Stimulated activated CD8-positive, alpha-beta memory T cell treated with anti-CD3 and anti-CD28 coated beads, Interleukin-4, amount 100 ng/mL, for 4 hours (primary cell): ENCODE measurements around the gene HIF3A.

Experiments used
- DNase-seq, 2 donors: peaks; one replicate each; pipeline ENCODE4 v3.0.0-alpha.2; 2020; ENCODE audit warnings: low read depth in 2 of 2, low spot score in 1 of 2

HIF3A gene

DNA sequence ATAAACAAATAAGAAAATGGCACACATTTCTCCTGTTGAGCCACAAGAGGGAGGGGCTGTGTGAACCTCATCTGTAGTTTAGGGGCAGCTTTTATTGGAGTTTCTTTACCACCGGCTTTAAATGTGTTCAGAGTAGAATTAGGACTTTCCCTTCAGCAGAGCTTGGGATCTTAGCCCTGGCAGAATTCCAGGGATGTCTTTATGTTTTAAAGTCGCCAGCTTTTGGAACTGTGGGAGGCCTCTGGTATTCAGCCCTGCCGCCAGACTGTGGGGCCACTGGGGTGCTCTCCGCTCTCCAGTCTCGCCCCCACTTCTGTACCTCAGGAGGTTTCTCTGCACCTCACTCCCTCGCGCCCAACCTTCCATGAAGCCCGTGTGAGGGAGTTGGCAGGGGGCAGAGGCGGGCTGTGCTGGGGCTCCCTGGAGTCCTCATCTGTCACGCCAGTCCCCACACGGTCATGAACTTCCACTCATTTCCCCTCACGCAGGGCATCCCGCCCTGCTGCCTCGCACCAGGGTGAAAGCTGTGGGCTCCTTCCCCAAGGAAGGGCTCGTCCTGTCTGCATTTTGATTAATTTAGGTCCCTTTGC, 85.0 kb downstream of the HIF3A start:
- DNase-seq: no peak

GRCh38 chr19:46383171-46383815, 86.5 kb downstream of the HIF3A start:
- DNase-seq: no peak

- no peak for DNase-seq
These were observed 87.0 kb downstream of the HIF3A start for GRCh38 chr19:46383846-46384245.

- no peak for DNase-seq
These were observed 87.6 kb downstream of the HIF3A start for GRCh38 chr19:46384396-46384795.

- no peak for DNase-seq
These were observed 88.8 kb downstream of the HIF3A start for GRCh38 chr19:46385636-46386035.

- no peak for DNase-seq
These were observed 89.3 kb downstream of the HIF3A start for GRCh38 chr19:46386151-46386550.

GRCh38 chr19:46386996-46387712, 90.3 kb downstream of the HIF3A start:
- no peak for DNase-seq

- no peak for DNase-seq
These were observed 90.9 kb downstream of the HIF3A start for GRCh38 chr19:46387713-46388130.

GRCh38 chr19:46388311-46389095, 91.7 kb downstream of the HIF3A start:
- no peak for DNase-seq

DNA sequence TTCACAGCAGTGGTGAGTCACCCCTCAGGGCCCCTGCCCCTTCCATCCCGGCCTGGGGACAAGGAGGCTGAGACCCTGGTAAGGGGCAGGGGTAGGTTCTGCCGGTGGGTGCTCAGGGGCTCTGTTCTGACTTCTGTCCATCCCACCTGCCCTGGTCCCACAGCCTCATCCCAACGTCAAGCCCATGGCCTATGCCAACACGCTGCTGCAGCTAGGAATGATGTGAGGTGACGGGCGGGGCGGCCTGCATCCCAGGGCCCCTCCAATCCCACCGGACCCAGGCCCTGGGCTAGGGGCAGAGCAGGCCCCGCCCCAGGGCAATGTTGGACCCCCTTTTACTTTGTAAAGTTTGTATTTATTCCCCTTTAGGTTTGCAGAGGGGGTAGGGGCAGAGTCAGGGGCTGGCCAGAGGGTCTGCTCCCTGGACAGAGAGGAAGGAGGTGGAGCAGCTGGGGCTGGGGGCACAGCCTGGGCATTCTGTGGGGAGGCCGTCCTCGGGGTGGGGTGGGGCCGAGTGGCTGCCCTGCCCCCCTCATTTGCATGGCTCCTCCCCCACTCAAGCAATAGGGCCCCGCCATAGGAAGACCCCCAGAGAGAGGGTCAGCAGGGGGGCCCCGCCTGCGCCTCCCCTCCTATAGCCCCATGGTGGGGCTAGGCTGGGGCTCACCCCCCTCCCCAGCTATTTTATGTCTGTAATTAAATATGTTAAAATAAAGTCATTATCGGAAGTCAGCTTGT, 93.4 kb downstream of the HIF3A start:
- no peak for DNase-seq

GRCh38 chr19:46390866-46391265, 94.0 kb downstream of the HIF3A start:
- no peak for DNase-seq

DNA sequence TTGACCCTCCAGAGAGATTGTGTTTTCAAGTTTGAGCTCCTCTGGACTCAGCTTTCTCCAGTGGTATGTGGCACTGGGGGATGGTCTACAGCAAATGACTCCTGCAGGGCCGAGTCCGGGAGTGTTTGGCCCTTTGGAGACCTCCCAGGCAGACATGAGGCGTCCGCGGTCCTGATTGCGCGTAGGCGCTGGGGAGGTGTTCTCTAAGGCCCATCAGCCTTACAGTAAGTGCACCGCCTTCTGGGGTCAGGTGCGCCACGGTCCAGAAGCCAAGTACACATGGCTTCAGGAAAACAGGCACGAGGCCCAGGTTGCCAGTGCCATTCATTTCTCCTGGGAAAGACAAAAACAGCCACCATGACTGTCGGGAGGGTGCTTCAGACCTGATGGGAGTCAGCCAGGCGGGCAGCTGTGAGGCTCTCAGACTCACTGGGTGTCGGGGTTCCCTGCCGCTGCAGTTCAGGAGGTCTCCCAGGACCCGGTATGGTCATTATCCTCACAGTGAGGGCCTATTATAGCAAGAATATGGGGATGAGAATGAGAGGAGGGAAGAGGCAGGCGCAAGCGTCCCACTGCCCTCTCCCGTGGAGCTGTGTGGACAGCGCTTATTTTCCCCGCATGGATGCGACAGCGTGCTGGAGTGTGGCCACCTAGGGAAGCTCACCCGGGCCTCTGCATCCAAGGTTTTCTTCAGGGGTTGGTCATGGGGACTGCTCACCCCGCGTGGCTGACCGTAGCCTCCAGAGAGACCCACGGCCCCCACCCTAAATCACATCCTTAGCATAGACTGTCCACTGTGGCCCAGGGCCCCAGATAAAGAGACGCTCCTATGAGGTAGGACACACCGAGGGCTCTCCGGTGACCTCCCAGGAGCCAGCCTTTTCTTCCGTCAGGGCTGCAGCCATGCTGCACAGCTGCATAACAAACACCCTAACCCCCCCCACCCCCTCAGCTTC, 94.7 kb downstream of the HIF3A start:
- no peak for DNase-seq

DNA sequence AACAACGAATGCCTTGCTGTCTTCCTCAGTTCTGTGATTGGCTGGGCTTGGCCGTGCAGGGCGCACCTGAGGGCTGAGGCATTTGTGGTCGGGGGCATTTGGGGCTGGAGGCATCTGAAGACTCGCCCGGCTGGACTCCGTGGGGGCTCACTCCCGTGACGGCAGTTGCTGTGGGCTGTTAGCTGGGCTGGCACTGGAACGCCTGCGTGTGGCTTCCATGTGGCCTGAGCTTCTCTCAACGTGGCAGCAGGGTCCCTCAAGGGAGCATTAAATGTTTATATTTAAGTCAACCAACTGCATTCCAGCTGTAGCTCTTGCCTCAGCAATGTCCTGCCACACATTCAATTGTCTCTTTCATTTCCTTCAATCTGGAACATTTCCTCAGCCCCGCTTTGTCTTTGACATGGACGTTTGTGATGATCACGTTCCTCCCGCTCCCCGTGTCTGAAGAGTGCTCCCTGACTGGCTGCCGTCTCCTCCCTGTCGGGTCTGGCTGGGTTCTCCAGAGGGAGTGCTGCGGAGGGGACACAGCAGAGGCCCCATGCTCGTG, 95.5 kb downstream of the HIF3A start:
- DNase-seq: no peak

DNA sequence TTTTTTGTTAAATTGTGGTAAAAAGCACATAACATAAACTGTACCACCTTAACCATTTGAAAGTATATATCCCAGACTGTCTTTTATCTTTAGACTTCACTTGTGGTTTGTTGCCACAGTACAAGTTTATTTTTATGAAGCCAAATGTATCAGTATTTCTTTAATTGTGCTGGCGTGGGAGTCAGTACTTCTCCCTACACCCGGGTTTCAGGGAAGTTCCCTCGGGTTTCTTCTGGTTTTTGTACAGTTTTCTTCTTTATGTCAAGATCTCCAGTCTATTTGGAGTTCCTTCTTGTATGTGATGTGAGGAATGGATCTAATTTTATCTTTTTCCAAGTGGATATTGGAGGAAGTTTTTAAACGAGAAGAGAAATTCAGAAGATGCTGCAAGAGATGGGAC, 96.0 kb downstream of the HIF3A start:
- no peak for DNase-seq
